ENCODE measurements around the gene FAM107A. TPM values are rescaled to one million over a fixed set of nuclear protein-coding genes. Genes with fewer than 3 reads are reported as not detected.

FAM107A gene
- total and polyA plus RNA-seq, 2 of the 13 experiments (the other 11 are each of a cell fraction or from before 2014, with no cell fraction given), result not detected

GRCh38 chr3:58532794-58533220 lies 44.4 kb downstream of the FAM107A start (continued):
- TF ChIP-seq, protein P1, sequence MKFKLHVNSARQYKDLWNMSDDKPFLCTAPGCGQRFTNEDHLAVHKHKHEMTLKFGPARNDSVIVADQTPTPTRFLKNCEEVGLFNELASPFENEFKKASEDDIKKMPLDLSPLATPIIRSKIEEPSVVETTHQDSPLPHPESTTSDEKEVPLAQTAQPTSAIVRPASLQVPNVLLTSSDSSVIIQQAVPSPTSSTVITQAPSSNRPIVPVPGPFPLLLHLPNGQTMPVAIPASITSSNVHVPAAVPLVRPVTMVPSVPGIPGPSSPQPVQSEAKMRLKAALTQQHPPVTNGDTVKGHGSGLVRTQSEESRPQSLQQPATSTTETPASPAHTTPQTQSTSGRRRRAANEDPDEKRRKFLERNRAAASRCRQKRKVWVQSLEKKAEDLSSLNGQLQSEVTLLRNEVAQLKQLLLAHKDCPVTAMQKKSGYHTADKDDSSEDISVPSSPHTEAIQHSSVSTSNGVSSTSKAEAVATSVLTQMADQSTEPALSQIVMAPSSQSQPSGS (CRISPR knock-in tag; IDR thresholded peaks at IDR 0.05), result peak; percentile 25; the same call in 1 of the 2 replicates
- TF ChIP-seq, protein P2, sequence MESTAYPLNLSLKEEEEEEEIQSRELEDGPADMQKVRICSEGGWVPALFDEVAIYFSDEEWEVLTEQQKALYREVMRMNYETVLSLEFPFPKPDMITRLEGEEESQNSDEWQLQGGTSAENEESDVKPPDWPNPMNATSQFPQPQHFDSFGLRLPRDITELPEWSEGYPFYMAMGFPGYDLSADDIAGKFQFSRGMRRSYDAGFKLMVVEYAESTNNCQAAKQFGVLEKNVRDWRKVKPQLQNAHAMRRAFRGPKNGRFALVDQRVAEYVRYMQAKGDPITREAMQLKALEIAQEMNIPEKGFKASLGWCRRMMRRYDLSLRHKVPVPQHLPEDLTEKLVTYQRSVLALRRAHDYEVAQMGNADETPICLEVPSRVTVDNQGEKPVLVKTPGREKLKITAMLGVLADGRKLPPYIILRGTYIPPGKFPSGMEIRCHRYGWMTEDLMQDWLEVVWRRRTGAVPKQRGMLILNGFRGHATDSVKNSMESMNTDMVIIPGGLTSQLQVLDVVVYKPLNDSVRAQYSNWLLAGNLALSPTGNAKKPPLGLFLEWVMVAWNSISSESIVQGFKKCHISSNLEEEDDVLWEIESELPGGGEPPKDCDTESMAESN (CRISPR knock-in tag; conservative IDR thresholded peaks at IDR 0.05), result 0 out of 2 replicates have a peak, but pooled peaks have one; percentile 47
- TF ChIP-seq HOXD1 (CRISPR knock-in tag; IDR thresholded peaks at IDR 0.05) (no peak), MEF2D (CRISPR knock-in tag; IDR thresholded peaks at IDR 0.05) (no peak), ZNF772 (CRISPR knock-in tag; IDR thresholded peaks at IDR 0.05) (peak; percentile 62; the same call in 1 of the 2 replicates), HNF4G (IDR thresholded peaks at IDR 0.05; ENCODE audit: borderline replicate concordance, low read depth, low read length) (no peak), HNF4G (CRISPR knock-in tag; IDR thresholded peaks at IDR 0.05; ENCODE audit: borderline replicate concordance, low read depth) (no peak), YEATS2 (CRISPR knock-in tag; IDR thresholded peaks at IDR 0.05; ENCODE audit: borderline replicate concordance) (0 out of 2 replicates have a peak, but pooled peaks have one; percentile 39), JUN (CRISPR knock-in tag; IDR thresholded peaks at IDR 0.05) (peak; percentile 39; the same call in 1 of the 2 replicates), NFKBIZ (CRISPR knock-in tag; IDR thresholded peaks at IDR 0.05) (peak; percentile 63; the same call in 1 of the 2 replicates), KAT8 (CRISPR knock-in tag; IDR thresholded peaks at IDR 0.05) (peak; percentile 50; the same call in 1 of the 2 replicates), ZFP37 (CRISPR knock-in tag; IDR thresholded peaks at IDR 0.05; ENCODE audit: borderline replicate concordance) (no peak), FOSL2 (CRISPR knock-in tag; IDR thresholded peaks at IDR 0.05) (peak; percentile 34; the same call in 1 of the 2 replicates), CTCF (CRISPR knock-in tag; IDR thresholded peaks at IDR 0.05) (peak; percentile 97), ZBTB38 (CRISPR knock-in tag; IDR thresholded peaks at IDR 0.05) (peak; percentile 74), HDAC1 (CRISPR knock-in tag; IDR thresholded peaks at IDR 0.05) (peak; percentile 41; the same call in 1 of the 2 replicates), MAFG (CRISPR knock-in tag; IDR thresholded peaks at IDR 0.05) (no peak), IKZF5 (CRISPR knock-in tag; IDR thresholded peaks at IDR 0.05) (peak; percentile 56), ELF3 (CRISPR knock-in tag; IDR thresholded peaks at IDR 0.05) (peak; percentile 67), THRA (CRISPR knock-in tag; IDR thresholded peaks at IDR 0.05; ENCODE audit: borderline replicate concordance) (peak; percentile 53; the same call in 1 of the 2 replicates), SMARCE1 (IDR thresholded peaks at IDR 0.05; ENCODE audit: borderline replicate concordance) (no peak), ASH2L (IDR thresholded peaks at IDR 0.05; ENCODE audit: insufficient read length, low read depth, low read length) (peak; percentile 23), SAP130 (CRISPR knock-in tag; IDR thresholded peaks at IDR 0.05; ENCODE audit: low read depth) (0 out of 2 replicates have a peak, but pooled peaks have one; percentile 40)

Data from HepG2 (cell line).